ENCODE results near the gene FAM53B.

DNA sequence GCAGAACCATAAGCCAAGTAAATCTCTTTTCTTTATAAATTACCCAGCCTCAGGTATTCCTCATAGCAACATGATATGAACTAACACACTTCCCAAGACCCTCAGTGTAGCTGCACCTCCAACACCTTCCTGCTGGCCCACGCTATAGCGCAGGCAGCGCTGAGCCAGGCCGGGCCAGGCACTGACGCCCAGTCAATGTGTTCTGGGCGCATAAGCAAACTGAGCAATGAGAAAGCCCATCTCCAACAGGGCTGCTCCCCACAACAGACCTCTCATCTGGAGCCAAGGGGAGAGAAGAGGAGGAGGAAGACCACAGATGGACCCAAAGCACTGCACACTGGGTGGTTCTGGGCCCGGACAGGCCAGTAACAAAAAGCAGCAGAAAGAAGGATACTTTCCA is 40.8 kb downstream of the FAM53B start:
- no peak for TF ChIP-seq EZH2phosphoT487 (IDR thresholded peaks at IDR 0.05; ENCODE audit: insufficient read depth, low read depth)
- TF ChIP-seq EZH2 (IDR thresholded peaks at IDR 0.05; ENCODE audit: insufficient read depth, poor library complexity, severe bottlenecking), result no peak
